ENCODE results near the gene EIF2A.

GRCh38 chr3:150564243-150564642 lies 17.7 kb downstream of the EIF2A start:
- TF ChIP-seq, protein P1, sequence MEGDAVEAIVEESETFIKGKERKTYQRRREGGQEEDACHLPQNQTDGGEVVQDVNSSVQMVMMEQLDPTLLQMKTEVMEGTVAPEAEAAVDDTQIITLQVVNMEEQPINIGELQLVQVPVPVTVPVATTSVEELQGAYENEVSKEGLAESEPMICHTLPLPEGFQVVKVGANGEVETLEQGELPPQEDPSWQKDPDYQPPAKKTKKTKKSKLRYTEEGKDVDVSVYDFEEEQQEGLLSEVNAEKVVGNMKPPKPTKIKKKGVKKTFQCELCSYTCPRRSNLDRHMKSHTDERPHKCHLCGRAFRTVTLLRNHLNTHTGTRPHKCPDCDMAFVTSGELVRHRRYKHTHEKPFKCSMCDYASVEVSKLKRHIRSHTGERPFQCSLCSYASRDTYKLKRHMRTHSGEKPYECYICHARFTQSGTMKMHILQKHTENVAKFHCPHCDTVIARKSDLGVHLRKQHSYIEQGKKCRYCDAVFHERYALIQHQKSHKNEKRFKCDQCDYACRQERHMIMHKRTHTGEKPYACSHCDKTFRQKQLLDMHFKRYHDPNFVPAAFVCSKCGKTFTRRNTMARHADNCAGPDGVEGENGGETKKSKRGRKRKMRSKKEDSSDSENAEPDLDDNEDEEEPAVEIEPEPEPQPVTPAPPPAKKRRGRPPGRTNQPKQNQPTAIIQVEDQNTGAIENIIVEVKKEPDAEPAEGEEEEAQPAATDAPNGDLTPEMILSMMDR (IDR thresholded peaks at IDR 0.05; ENCODE audit: low read depth, low read length, poor library complexity, severe bottlenecking), result no peak
- no peak for TF ChIP-seq EZH2phosphoT487 (IDR thresholded peaks at IDR 0.05; ENCODE audit: borderline replicate concordance, low read length)
